ENCODE data around the gene CEP192.
"Not testable (repeated sequence)": the region's sequence is repeated elsewhere in the genome, so short reads cannot be mapped to it uniquely, and the experiment has no call there.

The CEP192 gene

GRCh38 chr18:12990967-12991820, at the start of gene CEP192:
CEP192 (plus strand) TSS chr18:12991362; CDS start chr18:12999425, 8,063 bp downstream.
- peak; percentile 99 for DNase-seq

GRCh38 chr18:12943215-12943614, 47.9 kb upstream of the CEP192 start:
- peak; percentile 16 for DNase-seq

GRCh38 chr18:12944709-12945108, 46.5 kb upstream of the CEP192 start:
- DNase-seq: no peak

GRCh38 chr18:12946549-12947284, 44.4 kb upstream of the CEP192 start:
- DNase-seq: no peak

GRCh38 chr18:12947285-12948049, 43.7 kb upstream of the CEP192 start, which contains the start of gene SEH1L:
SEH1L (plus strand) TSS chr18:12948011; CDS start chr18:12948122, 111 bp downstream.
- peak; percentile 99 for DNase-seq

- DNase-seq: peak; percentile 99
These were observed 42.9 kb upstream of the CEP192 start for GRCh38 chr18:12948050-12948804.

GRCh38 chr18:12958478-12958877, 32.7 kb upstream of the CEP192 start:
- no peak for DNase-seq

GRCh38 chr18:12960395-12960794, 30.8 kb upstream of the CEP192 start:
- no peak for DNase-seq

- DNase-seq: no peak
These were observed 30.2 kb upstream of the CEP192 start for GRCh38 chr18:12960853-12961397.

GRCh38 chr18:12963069-12963468, 28.1 kb upstream of the CEP192 start:
- no peak for DNase-seq

- DNase-seq: no peak
These were observed 23.0 kb upstream of the CEP192 start for GRCh38 chr18:12968115-12968514.

GRCh38 chr18:12968619-12969018, 22.5 kb upstream of the CEP192 start:
- peak; percentile 48 for DNase-seq

GRCh38 chr18:12973562-12974213, 17.5 kb upstream of the CEP192 start:
- peak; percentile 26 for DNase-seq

GRCh38 chr18:12975488-12975887, 15.7 kb upstream of the CEP192 start:
- no peak for DNase-seq

- DNase-seq: no peak
These were observed 14.9 kb upstream of the CEP192 start for GRCh38 chr18:12976305-12976704.

GRCh38 chr18:12980065-12980464, 11.1 kb upstream of the CEP192 start:
- DNase-seq: not testable (repeated sequence)

GRCh38 chr18:12989397-12990122, 1.6 kb upstream of the CEP192 start:
- no peak for DNase-seq

GRCh38 chr18:12990123-12990475, 1.1 kb upstream of the CEP192 start:
- peak; percentile 74 for DNase-seq

GRCh38 chr18:12990641-12990966, 558 bp upstream of the CEP192 start:
- DNase-seq: no peak

- DNase-seq: no peak
These were observed 638 bp downstream of the CEP192 start for GRCh38 chr18:12991821-12992179.

- no peak for DNase-seq
These were observed 2.3 kb downstream of the CEP192 start for GRCh38 chr18:12993439-12993838.

All from activated CD4-positive, alpha-beta T cell treated with anti-CD3 and anti-CD28 coated beads, Interleukin-10, Interleukin-2, amounts not matched to agents 100 ng/mL and 50 ng/mL, durations not matched to agents 16 hours and 8 hours (primary cell).